H9 (cell line): ENCODE measurements around the gene NFE2. TPM values are rescaled to one million over a fixed set of nuclear protein-coding genes. Genes with fewer than 3 reads are reported as not detected.

Source experiments
- DNase-seq: peaks from one replicate; pipeline ENCODE4 v3.0.0-alpha.2; 2017
- H2AFZ ChIP-seq: one replicate; pipeline ENCODE4 v1.6.1; 2013; ENCODE audit warnings: mild to moderate bottlenecking, low read length, control low read depth, moderate library complexity
- H2AK5ac ChIP-seq: 2 replicates; pipeline ENCODE4 v1.6.1; 2013; ENCODE audit warnings: low read length, control low read depth, mixed read lengths; ENCODE audit not compliant: insufficient read length
- H2BK120ac ChIP-seq: one replicate; pipeline ENCODE4 v1.6.1; 2013; ENCODE audit warnings: low read depth, mild to moderate bottlenecking, low read length, control low read depth, inconsistent platforms; ENCODE audit not compliant: poor library complexity, severe bottlenecking
- H2BK12ac ChIP-seq: 2 replicates; pipeline ENCODE4 v1.6.1; 2013; ENCODE audit warnings: low read length, control low read depth, mixed read lengths, low read depth; ENCODE audit not compliant: insufficient read length
- H2BK15ac ChIP-seq: 2 replicates; pipeline ENCODE4 v1.6.1; 2013; ENCODE audit warnings: low read depth, low read length, control low read depth
- H2BK20ac ChIP-seq: one replicate; pipeline ENCODE4 v1.6.1; 2013; ENCODE audit warnings: low read depth, mild to moderate bottlenecking, low read length, control low read depth, inconsistent platforms; ENCODE audit not compliant: poor library complexity, severe bottlenecking
- H2BK5ac ChIP-seq: 2 replicates; pipeline ENCODE4 v1.6.1; 2013; ENCODE audit warnings: low read length, control low read depth, mixed read lengths; ENCODE audit not compliant: insufficient read length
- H3K14ac ChIP-seq: 2 replicates; pipeline ENCODE4 v1.6.1; 2013; ENCODE audit warnings: low read length, control low read depth; ENCODE audit not compliant: insufficient read depth
- H3K18ac ChIP-seq: 2 replicates; pipeline ENCODE4 v1.6.1; 2013; ENCODE audit warnings: low read depth, mild to moderate bottlenecking, mixed read lengths, low read length, control low read depth; ENCODE audit not compliant: insufficient read length
- H3K23ac ChIP-seq: 2 replicates; pipeline ENCODE4 v1.6.1; 2013; ENCODE audit warnings: low read length, control low read depth, mixed read lengths, low read depth; ENCODE audit not compliant: insufficient read length
- H3K23me2 ChIP-seq: 2 replicates; pipeline ENCODE4 v1.6.1; 2013; ENCODE audit warnings: low read depth, mild to moderate bottlenecking, mixed read lengths, low read length, control low read depth; ENCODE audit not compliant: insufficient read length, poor library complexity, severe bottlenecking
- H3K27ac ChIP-seq: 2 replicates; pipeline ENCODE4 v1.5.1; 2013; ENCODE audit warnings: low read length, control low read depth, mixed read lengths, low read depth; ENCODE audit not compliant: insufficient read length
- H3K27me3 ChIP-seq: 2 replicates; pipeline ENCODE4 v1.6.1; 2013; ENCODE audit warnings: low read length, control low read depth, inconsistent platforms; ENCODE audit not compliant: insufficient read depth
- H3K4ac ChIP-seq: 2 replicates; pipeline ENCODE4 v1.6.1; 2013; ENCODE audit warnings: low read depth, mild to moderate bottlenecking, control low read depth, inconsistent platforms, low read length, moderate library complexity
- H3K4me1 ChIP-seq: 2 replicates; pipeline ENCODE4 v1.6.1; 2013; ENCODE audit warnings: low read length, control low read depth, inconsistent platforms; ENCODE audit not compliant: insufficient read depth
- H3K4me2 ChIP-seq: 2 replicates; pipeline ENCODE4 v1.6.1; 2013; ENCODE audit warnings: low read length, control low read depth, mixed read lengths; ENCODE audit not compliant: insufficient read length, insufficient read depth
- H3K56ac ChIP-seq: 2 replicates; pipeline ENCODE4 v1.6.1; 2013; ENCODE audit warnings: low read depth, mild to moderate bottlenecking, mixed read lengths, low read length, control low read depth; ENCODE audit not compliant: insufficient read length
- H3K79me1 ChIP-seq: 2 replicates; pipeline ENCODE4 v1.6.1; 2013; ENCODE audit warnings: low read depth, mild to moderate bottlenecking, moderate library complexity, low read length, control low read depth, inconsistent platforms; ENCODE audit not compliant: insufficient read depth, poor library complexity, severe bottlenecking
- H3K79me2 ChIP-seq: 2 replicates; pipeline ENCODE4 v1.6.1; 2013; ENCODE audit warnings: low read length, control low read depth, inconsistent platforms; ENCODE audit not compliant: insufficient read depth
- H3K9ac ChIP-seq: 2 replicates; pipeline ENCODE4 v1.6.1; 2013; ENCODE audit warnings: low read length, control low read depth, mixed read lengths; ENCODE audit not compliant: insufficient read length; ENCODE audit errors: extremely low read depth
- H3K9me3 ChIP-seq: one replicate; pipeline ENCODE4 v1.6.1; 2013; ENCODE audit warnings: low read depth, low read length, inconsistent platforms; ENCODE audit not compliant: control insufficient read depth
- H3T11ph ChIP-seq: one replicate; pipeline ENCODE4 v1.6.1; 2013; ENCODE audit warnings: mild to moderate bottlenecking, low read length, control low read depth, inconsistent platforms
- H4K20me1 ChIP-seq: one replicate; pipeline ENCODE4 v1.6.1; 2013; ENCODE audit not compliant: control insufficient read depth, insufficient read length, insufficient read depth
- H4K5ac ChIP-seq: 2 replicates; pipeline ENCODE4 v1.6.1; 2013; ENCODE audit warnings: low read depth, mild to moderate bottlenecking, mixed read lengths, low read length, control low read depth; ENCODE audit not compliant: insufficient read length
- H4K8ac ChIP-seq: replicated peaks from 2 replicates; pipeline ENCODE4 v1.6.1; 2013; ENCODE audit warnings: low read length, control low read depth, mixed read lengths, low read depth; ENCODE audit not compliant: insufficient read length
- H4K91ac ChIP-seq: 2 replicates; pipeline ENCODE4 v1.6.1; 2013; ENCODE audit warnings: low read depth, mild to moderate bottlenecking, moderate library complexity, mixed read lengths, low read length, control low read depth; ENCODE audit not compliant: insufficient read length
- H3K27ac Mint-ChIP-seq, 3 experiments: 2 replicates in 2 of 3; 3 replicates in 1 of 3; pipeline ENCODE4 v1.8.0; 2020 to 2021; ENCODE audit warnings: mixed read lengths in 3 of 3, mild to moderate bottlenecking in 1 of 3, moderate library complexity in 1 of 3
- H3K27me3 Mint-ChIP-seq: 2 replicates; pipeline ENCODE4 v1.8.0; 2021; ENCODE audit warnings: low read depth, mild to moderate bottlenecking, moderate library complexity, mixed read lengths
- H3K36me3 Mint-ChIP-seq, 3 experiments: 2 replicates in 2 of 3; 3 replicates in 1 of 3; pipeline ENCODE4 v1.8.0; 2020 to 2021; ENCODE audit warnings: low read depth in 3 of 3, mixed read lengths in 3 of 3; ENCODE audit not compliant: insufficient read depth in 1 of 3
- H3K4me1 Mint-ChIP-seq, 2 experiments: 2 replicates each; pipeline ENCODE4 v1.8.0; 2020; ENCODE audit warnings: mixed read lengths in 2 of 2
- H3K4me3 Mint-ChIP-seq, 2 experiments: 2 replicates in 1 of 2; 3 replicates in 1 of 2; pipeline ENCODE4 v1.8.0; 2020 to 2021; ENCODE audit warnings: mild to moderate bottlenecking in 2 of 2, mixed read lengths in 2 of 2, moderate library complexity in 1 of 2
- H3K9me3 Mint-ChIP-seq, 2 experiments: 2 replicates in 1 of 2; 3 replicates in 1 of 2; pipeline ENCODE4 v1.8.0; 2020; ENCODE audit warnings: mild to moderate bottlenecking in 2 of 2, mixed read lengths in 2 of 2, moderate library complexity in 1 of 2
- WGBS: extraction: QIAGEN DNeasy Blood & Tissue Kit; methylation state at CpG from one replicate; pipeline ENCODE4 v1.1.7; 2013; ENCODE audit warnings: missing lambda C conversion rate, low lambda C conversion rate, mixed read lengths; ENCODE audit not compliant: insufficient read length; ENCODE audit errors: extremely low coverage; 5-methylcytosine and 5-hydroxymethylcytosine counted together
- total RNA-seq: library from RNA; stranded (reverse); gene quantifications from 2 replicates; pipeline ENCODE4 v1.2.1, GENCODE V29; 2021
- TF ChIP-seq, protein P1 (sequence below): fragments of 200-600 bp; sonication (generic); conservative IDR thresholded peaks from 3 replicates; pipeline ENCODE4 v1.8.0; 2021; ENCODE audit warnings: antibody characterized with exemption, mild to moderate bottlenecking

NFE2 gene
- total RNA-seq, 1 experiment from 2014 or later: 1.2 TPM

DNA sequence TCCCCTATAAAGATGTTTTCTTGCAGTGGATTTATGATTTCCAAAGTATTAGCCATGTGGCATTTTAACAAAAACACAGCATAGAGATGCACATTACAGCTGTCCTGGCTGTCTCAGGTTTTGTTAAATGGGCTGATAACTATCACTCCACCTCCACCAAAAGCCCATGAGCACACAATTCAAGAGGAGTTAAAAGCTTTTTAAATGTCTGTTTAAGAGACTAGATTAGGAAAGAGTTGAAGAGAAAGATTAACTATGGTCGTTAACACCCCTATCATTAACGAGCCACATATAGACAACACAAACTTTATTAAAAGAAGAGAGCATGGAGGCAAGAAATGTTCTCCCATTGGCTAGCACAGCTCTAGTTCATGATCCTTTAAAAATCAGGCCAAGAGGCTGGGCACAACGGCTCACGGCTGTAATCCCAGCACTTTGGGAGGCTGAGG lies 35.4 kb downstream of the NFE2 start:
- no peak for DNase-seq
- Histone ChIP-seq H2AK5ac (no peak overlapping the region), H3K27me3 (no peaks in the 10 kb centered on the region), H4K91ac (no peak overlapping the region), H3K9me3 (no peaks in the 10 kb centered on the region), H3K79me2 (no peaks in the 10 kb centered on the region; the same call in 1 of the 2 replicates), H3K23ac (no peak overlapping the region), H3K14ac (no peak overlapping the region), H4K8ac (no peak overlapping the region), H3K9ac (no peak overlapping the region), H3K4me1 (peaks cover 9% of the 10 kb centered on the region; the same call in 1 of the 2 replicates), H2BK20ac (no peak overlapping the region), H2BK120ac (no peak overlapping the region), H2AFZ (no peak overlapping the region), H3K27ac (no peak overlapping the region), H4K5ac (no peak overlapping the region), H4K20me1 (no peaks in the 10 kb centered on the region), H3K4me2 (no peak overlapping the region), H2BK12ac (no peak overlapping the region), H2BK15ac (no peak overlapping the region), H3K23me2 (no peaks in the 10 kb centered on the region), H3K4ac (no peak overlapping the region), H3K56ac (no peak overlapping the region), H3K18ac (no peak overlapping the region), H3T11ph (no peak overlapping the region), H3K79me1 (no peaks in the 10 kb centered on the region), H2BK5ac (no peak overlapping the region)
- Mint-ChIP-seq H3K36me3 (peaks cover 6 to 14% (median 7%) of the 10 kb centered on the region in 3 experiments; a peak in 6 of 7 replicates), H3K27me3 (no peaks in the 10 kb centered on the region), H3K4me3 (no peak overlapping the region; a peak in 1 of 5 replicates), H3K4me1 (peaks cover 21 to 38% of the 10 kb centered on the region in 2 experiments), H3K27ac (peak overlapping the region; percentile 7 to 84 (median 59); a peak in 4 of 7 replicates), H3K9me3 (0 out of 5 replicates have a peak, but pooled peaks cover 0 to 5% of the 10 kb centered on the region in 2 experiments)
- TF ChIP-seq, protein P1, sequence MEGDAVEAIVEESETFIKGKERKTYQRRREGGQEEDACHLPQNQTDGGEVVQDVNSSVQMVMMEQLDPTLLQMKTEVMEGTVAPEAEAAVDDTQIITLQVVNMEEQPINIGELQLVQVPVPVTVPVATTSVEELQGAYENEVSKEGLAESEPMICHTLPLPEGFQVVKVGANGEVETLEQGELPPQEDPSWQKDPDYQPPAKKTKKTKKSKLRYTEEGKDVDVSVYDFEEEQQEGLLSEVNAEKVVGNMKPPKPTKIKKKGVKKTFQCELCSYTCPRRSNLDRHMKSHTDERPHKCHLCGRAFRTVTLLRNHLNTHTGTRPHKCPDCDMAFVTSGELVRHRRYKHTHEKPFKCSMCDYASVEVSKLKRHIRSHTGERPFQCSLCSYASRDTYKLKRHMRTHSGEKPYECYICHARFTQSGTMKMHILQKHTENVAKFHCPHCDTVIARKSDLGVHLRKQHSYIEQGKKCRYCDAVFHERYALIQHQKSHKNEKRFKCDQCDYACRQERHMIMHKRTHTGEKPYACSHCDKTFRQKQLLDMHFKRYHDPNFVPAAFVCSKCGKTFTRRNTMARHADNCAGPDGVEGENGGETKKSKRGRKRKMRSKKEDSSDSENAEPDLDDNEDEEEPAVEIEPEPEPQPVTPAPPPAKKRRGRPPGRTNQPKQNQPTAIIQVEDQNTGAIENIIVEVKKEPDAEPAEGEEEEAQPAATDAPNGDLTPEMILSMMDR: no peak
- WGBS: no CpG with 5 or more reads among the region's 4 CpGs
